DMS53 treated with DMSO at 0.1 percent for 48 hours (cell line): ENCODE results near the gene ANK2.
"Not testable (repeated sequence)": the region's sequence is repeated elsewhere in the genome, so short reads cannot be mapped to it uniquely, and the experiment has no call there.

Source experiments
- DNase-seq: peaks from one replicate; lab custom pipeline; 2025; ENCODE audit not compliant: unreplicated experiment; lab: John Stamatoyannopoulos, UW

Gene ANK2

GRCh38 chr4:113051361-113051760 is 1.9 kb downstream of the ANK2 start:
- no peak for DNase-seq

GRCh38 chr4:113052379-113052951 is 3.0 kb downstream of the ANK2 start:
- DNase-seq: peak; percentile 70

GRCh38 chr4:113053883-113054282 is 4.4 kb downstream of the ANK2 start:
- DNase-seq: no peak

- DNase-seq: no peak
These were observed 6.9 kb downstream of the ANK2 start for GRCh38 chr4:113056318-113056717.

GRCh38 chr4:113057891-113058290 is 8.4 kb downstream of the ANK2 start:
- DNase-seq: peak; percentile 89

- DNase-seq: no peak
These were observed 10.2 kb downstream of the ANK2 start for GRCh38 chr4:113059449-113060182.

- DNase-seq: no peak
These were observed 11.4 kb downstream of the ANK2 start for GRCh38 chr4:113060853-113061252.

GRCh38 chr4:113064244-113064643 is 14.8 kb downstream of the ANK2 start:
- DNase-seq: peak; percentile 95

- no peak for DNase-seq
These were observed 16.2 kb downstream of the ANK2 start for GRCh38 chr4:113065629-113066028.

GRCh38 chr4:113068771-113069170 is 19.3 kb downstream of the ANK2 start:
- DNase-seq: not testable (repeated sequence)

GRCh38 chr4:113069212-113069892 is 19.9 kb downstream of the ANK2 start:
- DNase-seq: no peak

GRCh38 chr4:113070755-113071154 is 21.3 kb downstream of the ANK2 start:
- no peak for DNase-seq

- no peak for DNase-seq
These were observed 21.8 kb downstream of the ANK2 start for GRCh38 chr4:113071274-113071673.

GRCh38 chr4:113071805-113072204 is 22.4 kb downstream of the ANK2 start:
- DNase-seq: no peak

GRCh38 chr4:113073451-113074005 is 24.1 kb downstream of the ANK2 start:
- DNase-seq: no peak

GRCh38 chr4:113077575-113077974 is 28.1 kb downstream of the ANK2 start:
- DNase-seq: no peak

- no peak for DNase-seq
These were observed 28.6 kb downstream of the ANK2 start for GRCh38 chr4:113078066-113078465.

- peak; percentile 83 for DNase-seq
These were observed 30.6 kb downstream of the ANK2 start for GRCh38 chr4:113080050-113080449.

GRCh38 chr4:113080624-113081023 is 31.2 kb downstream of the ANK2 start:
- DNase-seq: peak; percentile 40

GRCh38 chr4:113083346-113083745 is 33.9 kb downstream of the ANK2 start:
- no peak for DNase-seq

GRCh38 chr4:113086172-113086695 is 36.8 kb downstream of the ANK2 start:
- DNase-seq: no peak

- no peak for DNase-seq
These were observed 38.6 kb downstream of the ANK2 start for GRCh38 chr4:113088050-113088449.
